Stimulated activated naive CD8-positive, alpha-beta T cell treated with anti-CD3 and anti-CD28 coated beads, Interleukin-15, amount 100 ng/mL, for 72 hours (primary cell): Measurements from ENCODE around the gene JAZF1.

Experiments
- ATAC-seq: fragments of 150-1000 bp; cut with Tn5 transposase; 2 replicates; pipeline ENCODE4 v1.10.0; 2021; ENCODE audit warnings: mild to moderate bottlenecking, moderate library complexity
- DNase-seq, 2 donors: peaks; one replicate each; pipeline ENCODE4 v3.0.0; 2021 to 2022
- H3K27ac Mint-ChIP-seq, 2 donors: one replicate each; pipeline ENCODE4 v1.8.0; 2022; ENCODE audit warnings: mild to moderate bottlenecking in 2 of 2, mixed read lengths in 2 of 2, moderate library complexity in 2 of 2
- H3K27me3 Mint-ChIP-seq: one replicate; pipeline ENCODE4 v1.8.0; 2022; ENCODE audit warnings: mixed read lengths
- H3K4me1 Mint-ChIP-seq: one replicate; pipeline ENCODE4 v1.8.0; 2022; ENCODE audit warnings: mild to moderate bottlenecking, mixed read lengths
- H3K4me3 Mint-ChIP-seq, 2 donors: one replicate each; pipeline ENCODE4 v1.8.0; 2022; ENCODE audit warnings: mild to moderate bottlenecking in 2 of 2, mixed read lengths in 2 of 2, moderate library complexity in 1 of 2
- H3K9me3 Mint-ChIP-seq, 2 donors: one replicate each; pipeline ENCODE4 v1.8.0; 2022; ENCODE audit warnings: mixed read lengths in 2 of 2

Gene JAZF1

DNA sequence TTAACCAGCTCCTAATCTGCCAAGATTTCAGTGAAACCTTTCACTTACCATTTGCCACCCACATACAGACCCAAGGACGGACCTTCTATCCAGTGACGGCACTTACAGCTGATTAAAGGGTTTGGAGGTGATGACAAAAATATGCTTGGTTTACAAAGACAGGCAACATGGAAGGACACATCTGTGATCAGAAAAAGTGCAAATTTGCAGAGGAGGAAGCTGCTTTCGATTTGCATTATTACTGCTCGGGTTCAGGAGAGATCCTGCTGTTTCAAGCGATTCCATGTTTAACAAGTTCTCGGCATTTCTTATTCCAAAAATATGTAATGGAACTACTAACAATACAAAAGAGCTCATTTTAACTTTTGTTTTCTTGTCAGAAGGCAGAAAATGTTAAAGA, 109.0 kb downstream of the JAZF1 start:
- no peak overlapping the region for H3K27ac Mint-ChIP-seq
- ATAC-seq (no peak), DNase-seq (no peak)
- H3K4me3 Mint-ChIP-seq: no peak overlapping the region
- no peaks in the 10 kb centered on the region for H3K4me1 Mint-ChIP-seq
- no peaks in the 10 kb centered on the region for H3K27me3 Mint-ChIP-seq
- no peaks in the 10 kb centered on the region for H3K9me3 Mint-ChIP-seq

DNA sequence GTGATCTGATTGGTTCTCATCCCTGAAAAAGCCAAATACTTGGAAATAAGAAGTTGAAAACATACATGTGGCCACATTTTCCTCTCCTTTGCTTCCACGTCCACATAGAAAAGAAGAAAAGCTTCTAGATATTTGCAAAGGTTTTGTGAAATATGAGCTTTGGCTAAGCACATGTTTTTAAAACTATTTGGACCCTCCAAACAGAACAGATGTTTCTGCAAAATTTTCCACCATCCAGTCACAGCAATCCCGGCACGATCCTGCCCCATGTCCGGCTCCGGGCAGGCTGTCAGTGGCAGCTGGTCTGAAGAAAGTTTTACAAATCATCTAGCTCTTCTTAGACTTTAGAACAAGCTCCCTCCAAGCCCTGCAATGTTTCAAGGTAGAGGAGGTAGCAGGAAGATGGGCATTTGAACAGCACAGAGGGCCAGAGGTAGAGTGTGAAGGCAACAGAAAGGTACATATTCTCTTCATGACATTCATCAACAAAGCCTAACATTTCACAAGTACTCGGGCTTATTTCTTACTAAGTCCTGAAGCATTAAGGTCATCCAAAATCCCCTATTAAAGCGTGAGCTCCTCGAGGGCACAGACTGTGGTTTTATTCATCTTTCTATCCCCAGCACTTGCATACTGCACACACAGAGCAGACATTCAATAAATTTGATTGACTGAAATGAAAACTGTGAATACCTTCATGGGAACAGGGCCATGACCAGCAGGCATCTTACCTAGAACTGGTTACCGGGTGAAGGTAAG, 110.1 kb downstream of the JAZF1 start:
- H3K9me3 Mint-ChIP-seq: no peaks in the 10 kb centered on the region
- ATAC-seq (no peak), DNase-seq (no peak)
- peak overlapping the region in 1 of 2 donors; percentile 65 for H3K27ac Mint-ChIP-seq
- no peaks in the 10 kb centered on the region for H3K27me3 Mint-ChIP-seq
- no peaks in the 10 kb centered on the region for H3K4me1 Mint-ChIP-seq
- H3K4me3 Mint-ChIP-seq: no peak overlapping the region

GRCh38 chr7:28069807-28070206, 110.8 kb downstream of the JAZF1 start:
- no peaks in the 10 kb centered on the region for H3K4me1 Mint-ChIP-seq
- ATAC-seq (no peak), DNase-seq (no peak)
- H3K9me3 Mint-ChIP-seq: no peaks in the 10 kb centered on the region
- no peak overlapping the region for H3K4me3 Mint-ChIP-seq
- no peak overlapping the region for H3K27ac Mint-ChIP-seq
- peaks cover 6% of the 10 kb centered on the region for H3K27me3 Mint-ChIP-seq

DNA sequence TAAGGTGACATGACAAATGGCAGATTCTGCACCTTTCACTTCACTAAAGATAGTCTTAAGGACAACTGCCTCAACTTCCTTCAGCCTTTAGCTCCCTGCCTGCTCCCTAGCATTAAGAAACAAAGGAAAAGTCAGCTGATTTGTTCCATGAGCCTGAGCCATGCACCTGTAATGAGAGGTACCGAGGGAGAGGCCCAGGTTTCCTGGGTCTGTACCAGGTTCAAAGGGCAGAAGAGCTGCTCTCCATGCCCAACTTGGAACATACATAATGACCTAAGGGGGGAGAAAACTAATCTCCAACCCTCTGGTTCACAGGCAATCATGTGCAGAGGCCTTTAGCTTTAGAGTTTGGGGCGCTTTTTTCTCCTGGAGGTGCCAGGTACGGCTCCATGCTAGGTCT, 111.2 kb downstream of the JAZF1 start:
- Mint-ChIP-seq H3K27ac (no peak overlapping the region), H3K4me1 (no peaks in the 10 kb centered on the region), H3K4me3 (no peak overlapping the region), H3K27me3 (peaks cover 7% of the 10 kb centered on the region), H3K9me3 (no peaks in the 10 kb centered on the region)
- DNase-seq: no peak
- ATAC-seq: no peak

DNA sequence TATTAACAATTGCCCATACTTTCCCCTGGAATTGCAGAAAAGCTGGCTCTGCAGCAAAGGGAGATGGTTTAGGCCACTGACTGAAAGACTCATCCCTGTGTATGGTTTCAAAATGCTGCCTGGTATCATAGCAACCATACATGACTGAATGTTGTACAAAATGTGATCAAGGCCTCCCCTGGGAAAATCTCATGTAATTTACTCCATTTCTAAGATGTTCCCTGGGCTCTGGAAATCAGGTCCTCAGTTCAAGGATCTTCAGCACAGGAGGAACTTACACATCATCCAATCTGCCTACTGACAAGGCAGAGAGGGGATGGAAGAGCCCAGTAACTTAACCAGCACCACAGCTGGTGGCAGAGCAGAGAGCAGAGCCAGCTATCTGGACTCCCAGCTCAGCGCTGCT, 111.8 kb downstream of the JAZF1 start:
- Mint-ChIP-seq H3K27me3 (peaks cover 7% of the 10 kb centered on the region), H3K9me3 (no peaks in the 10 kb centered on the region), H3K4me1 (no peaks in the 10 kb centered on the region), H3K4me3 (no peak overlapping the region), H3K27ac (peak overlapping the region in 1 of 2 donors; percentile 76)
- no peak for ATAC-seq
- no peak for DNase-seq

- Mint-ChIP-seq H3K27ac (no peak overlapping the region), H3K4me3 (no peak overlapping the region), H3K27me3 (peaks cover 7% of the 10 kb centered on the region), H3K4me1 (peaks cover 8% of the 10 kb centered on the region), H3K9me3 (no peaks in the 10 kb centered on the region)
- ATAC-seq: no peak
- DNase-seq: no peak
These were observed 113.4 kb downstream of the JAZF1 start for GRCh38 chr7:28067171-28067570.

DNA sequence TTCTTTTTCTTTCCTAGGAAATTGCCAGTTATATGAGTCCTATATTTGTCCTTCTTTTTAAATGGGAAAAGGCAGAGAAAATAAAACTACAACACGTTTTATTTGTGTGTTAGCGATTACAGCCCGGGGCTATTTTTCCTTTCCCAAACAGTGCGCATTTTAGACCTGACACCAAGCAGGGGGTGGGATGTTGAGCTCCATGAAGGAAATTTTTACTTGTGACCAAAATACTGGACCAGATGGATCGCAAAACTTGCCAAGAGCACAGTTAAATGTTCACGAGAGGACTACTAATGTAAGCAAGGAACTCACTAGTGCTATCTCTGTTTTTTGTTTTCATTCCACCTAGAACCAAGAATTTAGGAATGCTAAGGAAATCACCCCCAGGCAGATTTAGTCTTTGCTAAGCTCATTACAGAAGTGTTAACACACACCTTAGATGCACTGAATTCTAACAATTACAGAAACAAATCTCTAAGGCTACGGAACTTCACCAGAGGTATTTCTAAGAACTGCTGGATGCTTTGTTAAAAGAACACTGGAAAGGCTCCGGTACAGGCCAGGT, 114.8 kb downstream of the JAZF1 start:
- peaks cover 8% of the 10 kb centered on the region for H3K4me1 Mint-ChIP-seq
- no peak overlapping the region for H3K27ac Mint-ChIP-seq
- peaks cover 7% of the 10 kb centered on the region for H3K27me3 Mint-ChIP-seq
- ATAC-seq: no peak
- no peak overlapping the region for H3K4me3 Mint-ChIP-seq
- H3K9me3 Mint-ChIP-seq: no peaks in the 10 kb centered on the region
- DNase-seq: no peak

DNA sequence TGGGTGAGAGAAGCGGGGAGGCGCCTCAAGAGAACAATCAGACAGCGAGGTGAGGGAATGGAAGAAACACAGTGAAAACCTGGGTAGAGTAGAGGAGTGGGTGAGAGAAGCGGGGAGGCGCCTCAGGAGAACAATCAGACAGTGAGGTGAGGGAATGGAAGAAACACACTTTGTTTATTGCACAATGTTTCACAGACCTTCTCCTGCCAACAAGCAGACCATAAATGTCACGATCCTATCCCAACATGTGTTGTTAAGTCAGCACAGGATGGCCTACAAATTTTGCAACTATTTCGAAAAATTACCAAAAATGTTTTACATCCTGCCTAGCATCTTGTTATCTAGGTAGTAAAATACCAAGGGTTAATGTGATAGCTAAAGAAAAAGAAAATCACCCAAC, 115.3 kb downstream of the JAZF1 start:
- Mint-ChIP-seq H3K4me1 (peaks cover 8% of the 10 kb centered on the region), H3K4me3 (no peak overlapping the region), H3K27ac (no peak overlapping the region), H3K27me3 (peaks cover 7% of the 10 kb centered on the region), H3K9me3 (no peaks in the 10 kb centered on the region)
- ATAC-seq (no peak), DNase-seq (no peak)

GRCh38 chr7:28064437-28064836, 116.2 kb downstream of the JAZF1 start:
- Mint-ChIP-seq H3K4me3 (no peak overlapping the region), H3K27ac (no peak overlapping the region), H3K4me1 (peaks cover 8% of the 10 kb centered on the region), H3K27me3 (peaks cover 7% of the 10 kb centered on the region), H3K9me3 (no peaks in the 10 kb centered on the region)
- ATAC-seq (no peak), DNase-seq (no peak)

DNA sequence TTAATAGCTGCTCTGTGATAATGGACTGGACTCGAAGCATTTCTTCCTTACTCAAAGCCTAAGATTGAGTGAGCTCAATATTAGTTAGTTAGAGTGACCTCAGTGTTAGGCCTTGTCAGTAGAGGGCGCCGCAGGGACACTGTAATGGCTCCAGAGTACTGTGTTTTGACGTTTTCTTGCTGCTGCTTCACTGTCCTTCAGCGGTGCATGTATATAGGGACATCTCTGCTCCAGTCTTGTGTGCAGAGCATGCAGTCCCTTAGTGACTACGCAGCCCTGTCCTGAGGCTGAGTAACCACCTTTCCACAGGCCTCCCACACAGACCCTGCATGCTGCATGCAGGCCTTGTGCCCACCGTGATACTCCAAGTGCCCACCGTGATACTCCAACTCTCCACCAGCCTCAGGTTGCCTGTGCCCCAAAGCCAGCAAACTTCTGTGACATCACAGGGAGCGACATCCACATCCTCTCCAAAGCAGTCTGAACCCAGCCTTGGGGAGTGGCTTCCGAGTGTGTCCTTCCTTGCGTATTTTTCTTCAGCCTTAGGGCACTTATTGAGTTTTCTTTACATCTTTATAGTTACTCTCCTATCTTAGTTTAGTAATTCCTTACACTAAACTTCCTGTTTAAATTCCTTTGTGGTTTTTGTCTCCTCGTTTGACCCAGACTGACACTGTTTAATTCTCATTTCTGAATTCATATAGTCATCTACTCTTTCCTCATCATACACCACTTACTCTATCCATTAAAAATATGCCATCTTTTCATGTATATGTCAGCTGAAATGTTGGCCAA, 118.2 kb downstream of the JAZF1 start:
- peak; percentile 72 for ATAC-seq
- Mint-ChIP-seq H3K4me1 (peaks cover 8% of the 10 kb centered on the region), H3K27me3 (peaks cover 7% of the 10 kb centered on the region), H3K4me3 (no peak overlapping the region), H3K9me3 (no peaks in the 10 kb centered on the region), H3K27ac (no peak overlapping the region)
- peak; percentile 34 to 48 for DNase-seq

DNA sequence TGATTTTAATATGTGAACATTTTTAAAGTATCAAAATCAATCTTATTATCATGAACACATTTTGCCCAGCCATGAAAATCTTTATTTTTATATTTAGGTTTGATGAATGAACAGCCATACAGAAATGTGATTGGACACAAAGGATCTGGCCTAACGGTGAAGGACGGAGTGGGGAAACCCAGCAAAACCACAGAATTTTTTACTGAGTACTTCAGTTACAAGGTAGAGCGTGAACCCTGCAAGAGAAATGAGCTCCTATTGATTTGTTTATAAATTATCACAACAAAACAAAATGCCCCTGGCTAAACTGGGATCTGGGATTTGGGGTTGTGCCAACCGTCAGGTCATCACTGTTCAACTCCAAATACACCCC, 118.8 kb downstream of the JAZF1 start:
- Mint-ChIP-seq H3K4me1 (peaks cover 8% of the 10 kb centered on the region), H3K27me3 (peaks cover 7% of the 10 kb centered on the region), H3K4me3 (no peak overlapping the region), H3K27ac (no peak overlapping the region), H3K9me3 (no peaks in the 10 kb centered on the region)
- ATAC-seq (no peak), DNase-seq (no peak)

DNA sequence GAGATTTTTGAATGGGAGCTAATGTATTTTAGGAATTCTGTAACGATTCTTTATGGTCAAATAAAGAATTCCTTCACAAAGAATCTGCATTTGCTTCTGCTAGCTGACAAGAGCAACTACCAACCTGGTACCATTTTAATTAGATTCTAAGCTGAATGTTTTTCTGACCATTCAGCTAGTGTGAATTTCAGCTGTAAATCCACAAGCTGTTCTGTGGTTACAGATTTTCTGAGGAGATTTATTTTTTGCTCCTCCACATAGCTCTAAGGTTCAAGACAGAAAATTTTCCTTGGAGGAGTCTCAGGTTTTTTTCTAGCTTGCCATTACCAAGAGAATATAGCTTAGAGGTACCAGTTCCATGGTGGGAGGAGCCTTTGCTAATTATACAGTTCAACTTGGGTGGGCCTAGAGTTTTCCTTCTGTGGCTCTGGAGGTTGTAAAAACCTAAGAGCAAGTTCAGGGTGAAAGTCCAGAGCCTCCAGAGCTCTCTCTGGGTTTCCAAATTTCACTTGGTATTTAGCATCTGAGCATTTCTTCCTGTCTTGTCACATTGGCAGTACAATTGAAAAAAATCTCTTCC, 120.1 kb downstream of the JAZF1 start:
- Mint-ChIP-seq H3K27me3 (peaks cover 7% of the 10 kb centered on the region), H3K4me3 (no peak overlapping the region), H3K27ac (no peak overlapping the region), H3K4me1 (peaks cover 8% of the 10 kb centered on the region), H3K9me3 (no peaks in the 10 kb centered on the region)
- ATAC-seq: no peak
- DNase-seq: no peak

DNA sequence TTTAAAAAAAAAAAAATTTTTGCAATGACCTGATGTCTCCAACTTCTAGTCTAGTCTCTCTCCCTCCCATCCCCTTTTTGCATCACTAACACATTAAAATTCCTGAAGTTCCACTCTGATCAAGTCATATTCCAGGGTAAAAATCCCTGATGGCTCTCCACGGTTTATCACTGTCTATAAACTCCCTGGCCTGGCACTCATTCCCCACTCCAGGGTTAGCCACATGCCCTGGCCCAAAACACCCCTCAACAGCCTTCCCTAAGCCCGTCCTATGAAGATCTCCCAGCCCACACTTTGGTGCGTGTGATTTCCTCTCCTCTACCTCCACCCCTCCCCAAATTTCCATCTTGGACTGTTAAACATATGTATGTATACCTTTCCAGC, 125.4 kb downstream of the JAZF1 start:
- H3K4me3 Mint-ChIP-seq: no peak overlapping the region
- no peak overlapping the region for H3K27ac Mint-ChIP-seq
- no peaks in the 10 kb centered on the region for H3K9me3 Mint-ChIP-seq
- DNase-seq (no peak), ATAC-seq (no peak)
- H3K4me1 Mint-ChIP-seq: peaks cover 11% of the 10 kb centered on the region
- no peaks in the 10 kb centered on the region for H3K27me3 Mint-ChIP-seq

DNA sequence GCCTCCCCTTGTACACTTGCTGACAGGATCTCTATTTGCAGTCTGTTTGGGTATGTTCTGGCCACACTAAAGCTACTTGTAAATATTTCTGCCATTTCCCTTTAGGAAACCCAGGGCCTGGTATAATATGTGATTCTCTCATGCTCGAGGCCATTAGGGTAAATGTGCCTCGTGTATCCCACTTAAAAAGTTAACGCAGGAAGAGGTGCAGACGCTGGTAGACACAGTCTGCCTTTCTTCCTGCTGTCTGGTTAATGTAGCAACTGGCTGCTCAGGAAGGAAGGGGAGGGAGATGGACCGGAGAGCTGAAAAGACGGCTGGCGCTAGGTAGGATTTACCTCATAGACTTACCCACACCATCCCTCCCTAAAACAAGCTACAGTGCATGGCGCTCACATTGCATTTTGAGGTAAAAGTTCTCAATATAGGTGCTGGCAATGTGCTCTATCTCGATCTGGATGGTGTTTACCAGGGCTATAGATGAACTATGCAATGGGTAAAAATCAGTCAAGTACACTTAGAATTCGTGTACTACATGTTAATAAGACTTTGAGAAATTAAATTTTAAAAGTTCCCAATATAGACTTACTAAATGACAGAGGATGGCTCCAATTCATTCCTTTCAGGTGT, 125.9 kb downstream of the JAZF1 start:
- Mint-ChIP-seq H3K4me3 (no peak overlapping the region), H3K4me1 (peaks cover 11% of the 10 kb centered on the region), H3K27me3 (no peaks in the 10 kb centered on the region), H3K27ac (no peak overlapping the region), H3K9me3 (no peaks in the 10 kb centered on the region)
- DNase-seq (no peak), ATAC-seq (no peak)

DNA sequence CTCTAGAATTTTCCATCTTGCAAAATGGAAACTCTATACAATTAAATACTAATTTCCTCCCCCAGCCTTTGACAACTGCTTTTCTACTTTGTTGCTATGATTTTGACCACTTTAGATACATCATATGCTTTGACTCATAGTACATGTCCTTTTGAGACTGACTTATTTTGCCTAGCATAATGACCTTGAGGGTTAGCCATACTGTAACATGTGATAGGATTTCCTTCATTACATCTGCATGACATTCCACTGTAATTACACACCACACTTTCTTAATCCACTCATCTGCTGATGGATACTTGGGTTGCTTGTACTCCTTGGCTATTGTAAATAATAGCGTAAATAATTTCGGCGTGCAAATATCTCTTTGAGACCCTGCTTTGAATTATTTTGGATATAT, 127.7 kb downstream of the JAZF1 start:
- Mint-ChIP-seq H3K9me3 (no peaks in the 10 kb centered on the region), H3K4me3 (no peak overlapping the region), H3K27me3 (no peaks in the 10 kb centered on the region), H3K4me1 (peaks cover 11% of the 10 kb centered on the region), H3K27ac (no peak overlapping the region)
- DNase-seq (no peak), ATAC-seq (no peak)

DNA sequence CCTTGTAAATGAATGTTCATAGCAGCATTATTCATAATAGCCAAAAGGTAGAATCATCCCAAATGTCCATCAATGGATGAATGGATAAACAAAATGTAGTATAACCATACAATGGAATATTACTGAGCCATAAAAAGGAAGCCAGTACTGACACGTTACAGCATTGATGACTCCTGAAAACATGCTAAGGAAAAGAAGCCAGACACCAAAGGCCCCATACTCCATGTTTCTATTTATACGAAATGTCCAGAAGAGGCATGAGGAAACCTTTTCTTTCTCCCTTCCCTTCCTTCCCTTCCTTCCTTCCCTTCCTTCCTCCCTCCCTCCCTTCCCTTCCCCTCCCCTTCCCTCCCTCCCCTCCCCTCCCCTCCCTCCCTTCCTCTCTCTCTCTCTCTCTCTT, 131.9 kb downstream of the JAZF1 start:
- H3K27me3 Mint-ChIP-seq: no peaks in the 10 kb centered on the region
- no peak overlapping the region for H3K4me3 Mint-ChIP-seq
- H3K27ac Mint-ChIP-seq: no peak overlapping the region
- no peaks in the 10 kb centered on the region for H3K9me3 Mint-ChIP-seq
- DNase-seq (no peak), ATAC-seq (no peak)
- H3K4me1 Mint-ChIP-seq: no peaks in the 10 kb centered on the region
